Ovary (tissue), 9 donors: ENCODE measurements around the gene FUT9. TPM values are rescaled to one million over a fixed set of nuclear protein-coding genes. Genes with fewer than 3 reads are reported as not detected.

Experiments used
- DNase-seq, 5 donors: peaks; one replicate each; pipeline ENCODE4 v3.0.0-alpha.2; 2019 to 2020
- H3K27ac ChIP-seq, 2 donors: fragments of 200-600 bp; one replicate each; pipeline versions ENCODE4 v1.5.1 to v1.8.0; 2019 to 2022
- H3K27me3 ChIP-seq: fragments of 200-600 bp; one replicate; pipeline ENCODE4 v1.8.0; 2022
- H3K36me3 ChIP-seq: fragments of 200-600 bp; sonication (generic); one replicate; pipeline ENCODE4 v1.5.1; 2019
- H3K4me1 ChIP-seq: one replicate; pipeline ENCODE4 v1.8.1; 2013; ENCODE audit warnings: mild to moderate bottlenecking, moderate library complexity; ENCODE audit not compliant: insufficient read depth
- H3K4me3 ChIP-seq: fragments of 200-600 bp; sonication (generic); one replicate; pipeline ENCODE4 v1.5.1; 2017
- H3K9me3 ChIP-seq, 2 donors: fragments of 200-600 bp in 1 of 2; sonication (generic) in 1 of 2; one replicate each; pipeline versions ENCODE4 v1.5.1 to v1.8.1; 2013 to 2019; ENCODE audit warnings: mild to moderate bottlenecking in 1 of 2, moderate library complexity in 1 of 2
- CTCF ChIP-seq, 3 donors: fragments of 450-650 bp in 2 of 3; fragments of 200-600 bp in 1 of 3; IDR thresholded peaks; one replicate each; pipeline versions ENCODE4 v1.5.1 to v1.8.0; 2016 to 2022; ENCODE audit warnings: antibody characterized with exemption in 3 of 3, mild to moderate bottlenecking in 1 of 3
- EP300 ChIP-seq: sonication (generic); formaldehyde crosslinking; IDR thresholded peaks from one replicate; pipeline ENCODE4 v1.6.1; 2017; ENCODE audit warnings: antibody characterized with exemption
- POLR2A ChIP-seq: fragments of 450-650 bp; IDR thresholded peaks from one replicate; pipeline ENCODE4 v1.6.1; 2017; ENCODE audit warnings: antibody characterized with exemption, mild to moderate bottlenecking, moderate library complexity
- WGBS, 3 donors: extraction: QIAGEN DNeasy Blood & Tissue Kit in 1 of 3; methylation state at CpG; one replicate each; pipeline versions ENCODE4 v1.1.5 to v1.1.7; 2013 to 2017; 5-methylcytosine and 5-hydroxymethylcytosine counted together
- intact Hi-C, 4 donors: fragments of 100-400 bp; cut with DNase I; formaldehyde crosslinking; loops; one replicate each; pipeline versions ENCODE4 v1.11.0 to v1.15.1; 2022 to 2023
- polyA plus RNA-seq, 2 donors: library from polyadenylated mRNA; stranded (reverse); fragments of 200-250 nt in 1 of 2; fragments of 350-450 nt in 1 of 2; fragmentation: Illumina TruSeq in 1 of 2; extraction: RNeasy Lipid Tissue Mini Kit (QIAGEN cat#74804) in 1 of 2; gene quantifications; one replicate each; pipeline ENCODE4 v1.2.3, GENCODE V29; 2013 to 2014
- total RNA-seq, 7 donors: library from RNA; depleted of rRNA in 2 of 7; stranded (reverse); fragments of >200 nt in 2 of 7; fragmentation: NEBNext Ultra II Directional in 3 of 7; extraction: Animal tissue kit (Norgen Biotek cat#: 25700) in 3 of 7; gene quantifications; one replicate each; pipeline versions ENCODE4 v1.1.0 to v1.2.4, GENCODE V29; 2016 to 2023
- donor health status: DM: no; HTN: no; CAD: no; lungs with moderate emphysema.
- donor health status: DM: no; HTN: no; CAD: no.
- donor health status: Bipolar disorder and iron deficiency.
- donor health status: DM: yes; HTN: yes; CAD: no.
- donor health status: DM: no; HTN: no; CAD: no.
- donor health status: DM: yes; HTN: yes; CAD: no.

Gene FUT9
- total and polyA plus RNA-seq, 9 donors, result under 0.01 to 0.13 (median 0.02) TPM; not detected in 4

DNA sequence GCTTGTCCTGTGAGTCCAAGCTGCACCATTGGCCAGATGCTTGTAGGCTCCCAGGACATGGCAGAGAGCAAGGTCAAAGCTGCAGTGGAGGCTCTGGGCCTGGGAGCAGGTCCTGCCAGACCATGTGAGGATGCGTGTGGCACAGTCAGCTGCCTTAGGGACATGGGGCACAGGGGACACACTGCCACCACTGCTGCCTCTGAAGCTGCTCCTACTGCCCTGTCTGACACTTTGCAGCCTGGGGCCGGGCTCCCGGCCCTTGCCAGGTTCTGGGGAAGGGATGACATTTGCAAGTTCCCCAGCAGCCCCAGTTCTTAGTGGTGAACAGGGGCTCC lies 13.2 kb upstream of the FUT9 start:
- 55 to 94% (median 86%) methylated on average over 1 to 3 of the region's 3 CpGs for WGBS, 3 donors

DNA sequence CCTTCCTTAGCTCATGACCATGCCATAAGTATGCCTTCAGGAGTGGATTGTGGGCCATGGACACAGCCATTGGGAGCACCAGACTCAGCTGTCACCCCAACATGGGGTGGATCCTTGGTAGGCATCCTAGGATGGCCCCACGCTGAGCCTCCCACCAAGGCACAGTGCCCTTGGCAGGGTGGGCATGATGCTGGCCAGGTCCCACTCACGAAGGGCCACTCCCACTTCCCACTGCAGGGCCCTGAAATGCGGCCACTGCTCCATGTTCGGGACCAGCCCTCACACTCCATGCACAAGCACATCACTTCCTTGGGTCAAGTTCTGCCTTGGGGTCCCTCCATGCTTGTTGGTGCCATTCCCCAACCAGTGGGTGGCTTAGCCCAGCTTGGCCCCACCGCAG lies 12.9 kb upstream of the FUT9 start:
- Histone ChIP-seq H3K4me1 (no peaks in the 10 kb centered on the region), H3K36me3 (no peaks in the 10 kb centered on the region), H3K27me3 (no peaks in the 10 kb centered on the region), H3K4me3 (no peak overlapping the region), H3K27ac (no peak overlapping the region), H3K9me3 (no peaks in the 10 kb centered on the region)
- WGBS, 3 donors, result 88 to 94% (median 93%) methylated on average over 5 of the region's 5 CpGs
- intact Hi-C loops, result no loop called here
- TF ChIP-seq POLR2A (no peak), CTCF (IDR thresholded peaks at IDR 0.05) (no peak), EP300 (no peak)
- peak in 1 of 5 donors; percentile 1 for DNase-seq

More for the DNA sequence above, 13.2 kb upstream of the FUT9 start:
- intact Hi-C loops, result no loop called here
- Histone ChIP-seq H3K9me3 (no peaks in the 10 kb centered on the region), H3K27me3 (no peaks in the 10 kb centered on the region), H3K4me1 (no peaks in the 10 kb centered on the region), H3K27ac (no peak overlapping the region), H3K36me3 (no peaks in the 10 kb centered on the region), H3K4me3 (no peak overlapping the region)
- DNase-seq, result peak in 1 of 5 donors; percentile 2
- TF ChIP-seq POLR2A (no peak), EP300 (no peak), CTCF (IDR thresholded peaks at IDR 0.05) (no peak)

- Histone ChIP-seq H3K9me3 (no peaks in the 10 kb centered on the region), H3K4me3 (no peak overlapping the region), H3K36me3 (no peaks in the 10 kb centered on the region), H3K4me1 (no peaks in the 10 kb centered on the region), H3K27ac (no peak overlapping the region), H3K27me3 (no peaks in the 10 kb centered on the region)
- 31 to 55% (median 43%) methylated on average over 2 of the region's 2 CpGs for WGBS, 3 donors
- TF ChIP-seq POLR2A (no peak), EP300 (no peak), CTCF (IDR thresholded peaks at IDR 0.05) (no peak)
- intact Hi-C loops, result no loop called here
- no peak for DNase-seq
Measured at GRCh38 chr6:96007663-96008062, 8.1 kb upstream of the FUT9 start.

- H3K27ac ChIP-seq, result no peak overlapping the region
- no peaks in the 10 kb centered on the region for H3K36me3 ChIP-seq
- H3K27me3 ChIP-seq, result no peaks in the 10 kb centered on the region
- H3K4me1 ChIP-seq, result peaks cover 8% of the 10 kb centered on the region
- intact Hi-C loops, result no loop called here
- no peak for DNase-seq
- H3K9me3 ChIP-seq, result no peaks in the 10 kb centered on the region
- H3K4me3 ChIP-seq, result no peak overlapping the region
- TF ChIP-seq CTCF (IDR thresholded peaks at IDR 0.05) (no peak), EP300 (no peak), POLR2A (no peak)
- 75 to 91% (median 80%) methylated on average over 3 of the region's 3 CpGs for WGBS, 3 donors
Measured at GRCh38 chr6:96013531-96013930, 2.2 kb upstream of the FUT9 start.
